CD1c-positive myeloid dendritic cell (primary cell): ENCODE data around the gene PDE8A.

Experiments used
- DNase-seq: peaks from one replicate; pipeline ENCODE4 v3.0.0-alpha.2; 2016; ENCODE audit errors: extremely low spot score

PDE8A gene

GRCh38 chr15:84981711-84982300 is at the start of gene PDE8A:
Gene PDE8A (plus strand): TSS chr15:84981856. CDS start chr15:84982163, 307 bp downstream.
- DNase-seq: peak; percentile 71

- no peak for DNase-seq
Observed at GRCh38 chr15:84934942-84935729, 46.5 kb upstream of the PDE8A start.

GRCh38 chr15:84937144-84937543 is 44.5 kb upstream of the PDE8A start:
- peak; percentile 9 for DNase-seq

GRCh38 chr15:84938726-84939125 is 42.9 kb upstream of the PDE8A start:
- DNase-seq: no peak

- no peak for DNase-seq
Observed at GRCh38 chr15:84940399-84940798, 41.3 kb upstream of the PDE8A start.

- no peak for DNase-seq
Observed at GRCh38 chr15:84942456-84942855, 39.2 kb upstream of the PDE8A start.

- DNase-seq: no peak
Observed at GRCh38 chr15:84944311-84944710, 37.3 kb upstream of the PDE8A start.

- no peak for DNase-seq
Observed at GRCh38 chr15:84944861-84945260, 36.8 kb upstream of the PDE8A start.

GRCh38 chr15:84946772-84947489 is 34.7 kb upstream of the PDE8A start:
- no peak for DNase-seq

- DNase-seq: peak; percentile 15
Observed at GRCh38 chr15:84947947-84948830, 33.5 kb upstream of the PDE8A start.

- no peak for DNase-seq
Observed at GRCh38 chr15:84949043-84949442, 32.6 kb upstream of the PDE8A start.

GRCh38 chr15:84949845-84950569 is 31.6 kb upstream of the PDE8A start:
- no peak for DNase-seq

GRCh38 chr15:84950570-84951111 is 31.0 kb upstream of the PDE8A start:
- no peak for DNase-seq

- no peak for DNase-seq
Observed at GRCh38 chr15:84951736-84952135, 29.9 kb upstream of the PDE8A start.

GRCh38 chr15:84953136-84953535 is 28.5 kb upstream of the PDE8A start:
- DNase-seq: no peak

GRCh38 chr15:84953726-84954125 is 27.9 kb upstream of the PDE8A start:
- DNase-seq: no peak

GRCh38 chr15:84955089-84955848 is 26.4 kb upstream of the PDE8A start:
- DNase-seq: peak; percentile 68

- no peak for DNase-seq
Observed at GRCh38 chr15:84956199-84956598, 25.5 kb upstream of the PDE8A start.

GRCh38 chr15:84960391-84961113 is 21.1 kb upstream of the PDE8A start:
- DNase-seq: no peak

- no peak for DNase-seq
Observed at GRCh38 chr15:84961114-84961452, 20.6 kb upstream of the PDE8A start.
